IMR-90 (cell line): ENCODE results near the gene FITM2. TPM values are rescaled to one million over a fixed set of nuclear protein-coding genes. Genes with fewer than 3 reads are reported as not detected.

Experiments used
- ATAC-seq: fragments of 200-7000 bp; cut with Tn5 transposase; 2 replicates; pipeline ENCODE4 v1.9.1; 2020; ENCODE audit warnings: low read depth, mild to moderate bottlenecking, moderate library complexity
- BruUV-seq: library from RNA; stranded (reverse); fragments of 400-500 nt; replicated peaks from 2 replicates; lab custom pipeline; 2021; lab: Mats Ljungman, UMichigan
- CTCF ChIA-PET: fragments of 300-600 bp; formaldehyde crosslinking; extraction: SDS; loops from one replicate; lab custom pipeline; 2021; ENCODE audit warnings: antibody characterized with exemption; lab: Yijun Ruan, JAX
- POLR2A ChIA-PET: fragments of 300-600 bp; sonication (Branson Sonifier 250); formaldehyde crosslinking; loops from one replicate; lab custom pipeline; 2022; ENCODE audit warnings: antibody characterized with exemption; ENCODE audit not compliant: unreplicated experiment; lab: Charles Lee
- DNase-seq: peaks from one replicate; pipeline ENCODE4 v3.0.0; 2013
- H2AFZ ChIP-seq: replicated peaks from 2 replicates; pipeline ENCODE3; 2013; ENCODE audit warnings: low read length, mild to moderate bottlenecking; ENCODE audit not compliant: poor library complexity
- H2AK5ac ChIP-seq: 2 replicates; pipeline ENCODE4 v1.6.1; 2013; ENCODE audit warnings: low read depth, low read length, inconsistent platforms
- H2AK9ac ChIP-seq: replicated peaks from 2 replicates; pipeline ENCODE3; 2013; ENCODE audit warnings: mild to moderate bottlenecking, low read depth, low read length, moderate library complexity; ENCODE audit not compliant: poor library complexity
- H2BK120ac ChIP-seq: 2 replicates; pipeline ENCODE4 v1.6.1; 2013; ENCODE audit warnings: low read depth, low read length, inconsistent platforms
- H2BK15ac ChIP-seq: 3 replicates; pipeline ENCODE4 v1.6.1; 2013; ENCODE audit warnings: low read depth, low read length, inconsistent platforms
- H2BK20ac ChIP-seq: 2 replicates; pipeline ENCODE4 v1.6.1; 2013; ENCODE audit warnings: low read depth, mild to moderate bottlenecking, inconsistent platforms, low read length, moderate library complexity
- H2BK5ac ChIP-seq: 2 replicates; pipeline ENCODE4 v1.6.1; 2013; ENCODE audit warnings: mild to moderate bottlenecking, low read depth, low read length, inconsistent platforms; ENCODE audit not compliant: poor library complexity, severe bottlenecking
- H3K14ac ChIP-seq: replicated peaks from 2 replicates; pipeline ENCODE4 v1.6.1; 2013; ENCODE audit warnings: low read depth, low read length, inconsistent platforms
- H3K18ac ChIP-seq: 2 replicates; pipeline ENCODE4 v1.6.1; 2013; ENCODE audit warnings: low read depth, low read length, control low read depth
- H3K23ac ChIP-seq: 2 replicates; pipeline ENCODE4 v1.6.1; 2013; ENCODE audit warnings: low read depth, low read length, inconsistent platforms
- H3K27ac ChIP-seq: 2 replicates; pipeline ENCODE4 v1.5.1; 2013; ENCODE audit warnings: mild to moderate bottlenecking, control low read depth, low read length; ENCODE audit not compliant: insufficient read depth
- H3K27me3 ChIP-seq: 2 replicates; pipeline ENCODE4 v1.6.1; 2013; ENCODE audit warnings: low read length; ENCODE audit not compliant: control insufficient read depth, insufficient read depth
- H3K36me3 ChIP-seq: 2 replicates; pipeline ENCODE4 v1.6.1; 2013; ENCODE audit warnings: low read length, mixed read lengths; ENCODE audit not compliant: control insufficient read depth, insufficient read depth
- H3K4ac ChIP-seq: 2 replicates; pipeline ENCODE4 v1.6.1; 2013; ENCODE audit warnings: low read depth, low read length, inconsistent platforms
- H3K4me1 ChIP-seq: 2 replicates; pipeline ENCODE4 v1.6.1; 2013; ENCODE audit warnings: low read length, mixed read lengths; ENCODE audit not compliant: control insufficient read depth, insufficient read depth
- H3K4me2 ChIP-seq: 2 replicates; pipeline ENCODE4 v1.6.1; 2013; ENCODE audit warnings: low read depth, mild to moderate bottlenecking, control low read depth, low read length, moderate library complexity
- H3K4me3 ChIP-seq: 2 replicates; pipeline ENCODE4 v1.5.1; 2013; ENCODE audit warnings: low read depth, mild to moderate bottlenecking, control low read depth, low read length, moderate library complexity; ENCODE audit not compliant: insufficient read depth
- H3K56ac ChIP-seq: 2 replicates; pipeline ENCODE4 v1.6.1; 2013; ENCODE audit warnings: low read length, inconsistent platforms; ENCODE audit not compliant: insufficient read depth; ENCODE audit errors: extremely low read depth
- H3K79me1 ChIP-seq, 2 experiments: 2 replicates each; pipeline ENCODE4 v1.6.1; 2013; ENCODE audit warnings: low read length in 2 of 2, inconsistent platforms in 1 of 2, low read depth in 1 of 2
- H3K9ac ChIP-seq: 2 replicates; pipeline ENCODE4 v1.6.1; 2013; ENCODE audit warnings: low read depth, low read length, control low read depth
- H3K9me1 ChIP-seq: 2 replicates; pipeline ENCODE4 v1.6.1; 2013; ENCODE audit warnings: low read length, inconsistent platforms; ENCODE audit not compliant: insufficient read depth
- H3K9me3 ChIP-seq: 2 replicates; pipeline ENCODE4 v1.6.1; 2013; ENCODE audit warnings: low read length; ENCODE audit not compliant: control insufficient read depth, insufficient read depth
- H4K20me1 ChIP-seq: 2 replicates; pipeline ENCODE4 v1.6.1; 2013; ENCODE audit warnings: low read length, inconsistent platforms; ENCODE audit not compliant: insufficient read depth
- H4K5ac ChIP-seq: 2 replicates; pipeline ENCODE4 v1.6.1; 2013; ENCODE audit warnings: mild to moderate bottlenecking, low read depth, low read length, control low read depth
- H4K8ac ChIP-seq, 2 experiments: 2 replicates each; pipeline ENCODE4 v1.6.1; 2013; ENCODE audit warnings: low read depth in 2 of 2, low read length in 2 of 2, control low read depth in 1 of 2, inconsistent platforms in 1 of 2
- H4K91ac ChIP-seq: 2 replicates; pipeline ENCODE4 v1.6.1; 2013; ENCODE audit warnings: low read depth, low read length, inconsistent platforms; ENCODE audit not compliant: insufficient read depth
- BHLHE40 ChIP-seq: fragments of 150-350 bp; IDR thresholded peaks from 2 replicates; pipeline ENCODE4 v1.6.1; 2016; ENCODE audit warnings: mild to moderate bottlenecking, low read depth, low read length
- CEBPB ChIP-seq: IDR thresholded peaks from 2 replicates; pipeline ENCODE4 v1.6.1; 2012; ENCODE audit warnings: low read depth, low read length, improper control_type of control experiment
- CHD1 ChIP-seq: IDR thresholded peaks from 2 replicates; pipeline ENCODE4 v1.6.1; 2012; ENCODE audit warnings: low read depth, low read length, improper control_type of control experiment
- FOS ChIP-seq: fragments of 150-350 bp; IDR thresholded peaks from 2 replicates; pipeline ENCODE4 v1.6.1; 2016; ENCODE audit warnings: low read depth, low read length
- MAFK ChIP-seq: IDR thresholded peaks from 2 replicates; pipeline ENCODE4 v1.6.1; 2012; ENCODE audit warnings: low read depth, low read length, improper control_type of control experiment
- MAZ ChIP-seq: IDR thresholded peaks from 2 replicates; pipeline ENCODE4 v1.6.1; 2012; ENCODE audit warnings: low read depth, mild to moderate bottlenecking, low read length, improper control_type of control experiment, moderate library complexity, borderline replicate concordance
- POLR2A ChIP-seq: IDR thresholded peaks from 2 replicates; pipeline ENCODE4 v1.6.1; 2012; ENCODE audit warnings: mild to moderate bottlenecking, low read depth, low read length
- RCOR1 ChIP-seq: IDR thresholded peaks from 2 replicates; pipeline ENCODE4 v1.6.1; 2012; ENCODE audit warnings: mild to moderate bottlenecking, low read length, improper control_type of control experiment; ENCODE audit not compliant: insufficient replicate concordance
- RFX5 ChIP-seq: IDR thresholded peaks from 2 replicates; pipeline ENCODE4 v1.8.0; 2012; ENCODE audit warnings: low read depth, mild to moderate bottlenecking, low read length, moderate library complexity
- SMC3 ChIP-seq: fragments of 150-350 bp; IDR thresholded peaks from 2 replicates; pipeline ENCODE4 v1.6.1; 2016; ENCODE audit warnings: low read depth, mild to moderate bottlenecking, antibody characterized with exemption, low read length, moderate library complexity
- WGBS, 2 experiments: methylation state at CpG; one replicate each; pipeline versions ENCODE4 v1.1.5 to v1.1.7; 2013; ENCODE audit warnings: missing lambda C conversion rate in 2 of 2; ENCODE audit not compliant: insufficient read length in 1 of 2; ENCODE audit errors: extremely low coverage in 2 of 2; 5-methylcytosine and 5-hydroxymethylcytosine counted together
- dilution Hi-C: fragments of 300-500 bp; cut with HindIII; formaldehyde crosslinking; loops from one replicate; pipeline ENCODE4 v1.14.3; 2018; ENCODE audit warnings: low sequenced_read_pairs; ENCODE audit not compliant: unreplicated experiment
- in situ Hi-C: fragments of 300-500 bp; cut with MboI; formaldehyde crosslinking; loops from 3 replicates; pipeline ENCODE4 v1.14.3; 2019; ENCODE audit warnings: low sequenced_read_pairs, inconsistent platforms, mixed read lengths
- intact Hi-C: fragments of 100-400 bp; cut with micrococcal nuclease; formaldehyde crosslinking; loops from 2 replicates; pipeline ENCODE4 v1.10.0; 2022
- polyA plus RNA-seq, 3 experiments: library from polyadenylated mRNA; depleted of rRNA; stranded (reverse); fragments of >200 nt; gene quantifications; 2 replicates each; pipeline ENCODE4 v1.2.3, GENCODE V29; 2012; ENCODE audit warnings: low replicate concordance in 1 of 3
- total RNA-seq: library from RNA; depleted of rRNA; stranded (reverse); fragments of >200 nt; gene quantifications from 2 replicates; pipeline ENCODE4 v1.2.3, GENCODE V29; 2012
- TF ChIP-seq, protein P1 (sequence below): fragments of 150-350 bp; IDR thresholded peaks from 2 replicates; pipeline ENCODE4 v1.6.1; 2016; ENCODE audit warnings: low read depth, mild to moderate bottlenecking, low read length, moderate library complexity, borderline replicate concordance
- TF ChIP-seq, protein P2 (sequence below): conservative IDR thresholded peaks from 2 replicates; pipeline ENCODE4 v1.5.1; 2012; ENCODE audit warnings: mild to moderate bottlenecking, low read depth, low read length, improper control_type of control experiment

The FITM2 gene
- total and polyA plus RNA-seq, 2 of the 4 experiments (the other 2 are of a cell fraction), result 3.4 to 6.5 TPM

DNA sequence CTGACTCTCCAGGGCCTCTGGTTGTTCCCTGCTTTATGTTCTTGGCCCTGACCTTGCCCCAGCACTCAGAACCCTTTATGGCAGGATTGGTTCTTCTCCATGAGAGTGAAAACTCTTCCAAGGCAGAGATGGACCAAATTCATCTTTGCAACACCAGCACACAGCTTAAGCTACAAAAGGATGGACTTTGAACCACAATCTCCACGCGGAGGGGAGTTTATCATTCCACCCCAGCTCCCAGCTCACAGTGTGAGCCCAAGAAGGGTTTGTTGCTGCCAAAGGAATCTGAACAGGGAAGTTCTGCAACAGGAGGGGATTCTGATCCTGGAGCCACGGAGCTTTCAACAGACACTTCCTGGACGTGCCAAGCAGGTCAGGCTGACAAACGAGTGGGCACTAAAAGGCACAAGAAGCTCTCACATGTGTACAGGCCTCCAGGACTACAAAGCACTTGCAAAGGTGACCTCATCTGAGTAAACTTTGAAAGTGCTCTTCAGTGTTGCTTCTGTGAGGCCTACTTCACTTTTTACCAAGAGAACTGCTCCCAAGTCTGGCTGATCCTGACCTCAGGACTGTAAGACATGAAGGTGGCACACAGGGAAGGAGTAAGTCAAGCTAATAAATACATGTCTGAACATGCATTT lies 8.9 kb downstream of the FITM2 start:
- Histone ChIP-seq H2BK15ac (no peak overlapping the region), H3K27ac (no peak overlapping the region), H4K8ac (no peak overlapping the region), H3K36me3 (0 out of 2 replicates have a peak, but pooled peaks cover 1% of the 10 kb centered on the region), H4K20me1 (no peaks in the 10 kb centered on the region), H4K5ac (no peak overlapping the region), H3K14ac (no peak overlapping the region), H3K79me1 (peaks cover 0 to 3% of the 10 kb centered on the region in 2 experiments; a peak in 2 of 4 replicates), H2BK5ac (no peak overlapping the region), H3K27me3 (no peaks in the 10 kb centered on the region), H3K9ac (no peak overlapping the region), H2BK20ac (no peak overlapping the region), H3K23ac (no peak overlapping the region), H3K4ac (no peak overlapping the region), H3K56ac (no peak overlapping the region), H3K18ac (no peak overlapping the region), H4K91ac (no peak overlapping the region), H3K4me2 (no peak overlapping the region), H3K4me1 (no peaks in the 10 kb centered on the region), H2BK120ac (no peak overlapping the region), H3K4me3 (no peak overlapping the region), H3K9me3 (no peaks in the 10 kb centered on the region), H2AK5ac (no peak overlapping the region), H2AFZ (no peak overlapping the region), H2AK9ac (no peak overlapping the region), H3K9me1 (peaks cover 3% of the 10 kb centered on the region; the same call in 1 of the 2 replicates)
- ATAC-seq (no peak), DNase-seq (no peak)
- dilution Hi-C loops, result no loop called here
- ChIA-PET CTCF (no interaction called here), POLR2A (no interaction called here)
- 26% methylated on average over 3 of the region's 5 CpGs; no CpG with 5 or more reads in 1 of the 2 experiments for WGBS, 2 experiments
- in situ Hi-C loops, result no loop called here
- BruUV-seq, result no TSS peak
- TF ChIP-seq MAFK, result no peak
- no peak for TF ChIP-seq CEBPB
- TF ChIP-seq, protein P1, sequence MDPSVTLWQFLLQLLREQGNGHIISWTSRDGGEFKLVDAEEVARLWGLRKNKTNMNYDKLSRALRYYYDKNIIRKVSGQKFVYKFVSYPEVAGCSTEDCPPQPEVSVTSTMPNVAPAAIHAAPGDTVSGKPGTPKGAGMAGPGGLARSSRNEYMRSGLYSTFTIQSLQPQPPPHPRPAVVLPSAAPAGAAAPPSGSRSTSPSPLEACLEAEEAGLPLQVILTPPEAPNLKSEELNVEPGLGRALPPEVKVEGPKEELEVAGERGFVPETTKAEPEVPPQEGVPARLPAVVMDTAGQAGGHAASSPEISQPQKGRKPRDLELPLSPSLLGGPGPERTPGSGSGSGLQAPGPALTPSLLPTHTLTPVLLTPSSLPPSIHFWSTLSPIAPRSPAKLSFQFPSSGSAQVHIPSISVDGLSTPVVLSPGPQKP, result no peak
- TF ChIP-seq SMC3, result no peak
- TF ChIP-seq CHD1, result no peak
- no peak for TF ChIP-seq FOS
- no peak for TF ChIP-seq RCOR1
- TF ChIP-seq BHLHE40, result no peak
- TF ChIP-seq POLR2A, result no peak
- TF ChIP-seq MAZ, result no peak
- TF ChIP-seq, protein P2, sequence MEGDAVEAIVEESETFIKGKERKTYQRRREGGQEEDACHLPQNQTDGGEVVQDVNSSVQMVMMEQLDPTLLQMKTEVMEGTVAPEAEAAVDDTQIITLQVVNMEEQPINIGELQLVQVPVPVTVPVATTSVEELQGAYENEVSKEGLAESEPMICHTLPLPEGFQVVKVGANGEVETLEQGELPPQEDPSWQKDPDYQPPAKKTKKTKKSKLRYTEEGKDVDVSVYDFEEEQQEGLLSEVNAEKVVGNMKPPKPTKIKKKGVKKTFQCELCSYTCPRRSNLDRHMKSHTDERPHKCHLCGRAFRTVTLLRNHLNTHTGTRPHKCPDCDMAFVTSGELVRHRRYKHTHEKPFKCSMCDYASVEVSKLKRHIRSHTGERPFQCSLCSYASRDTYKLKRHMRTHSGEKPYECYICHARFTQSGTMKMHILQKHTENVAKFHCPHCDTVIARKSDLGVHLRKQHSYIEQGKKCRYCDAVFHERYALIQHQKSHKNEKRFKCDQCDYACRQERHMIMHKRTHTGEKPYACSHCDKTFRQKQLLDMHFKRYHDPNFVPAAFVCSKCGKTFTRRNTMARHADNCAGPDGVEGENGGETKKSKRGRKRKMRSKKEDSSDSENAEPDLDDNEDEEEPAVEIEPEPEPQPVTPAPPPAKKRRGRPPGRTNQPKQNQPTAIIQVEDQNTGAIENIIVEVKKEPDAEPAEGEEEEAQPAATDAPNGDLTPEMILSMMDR, result no peak
- no peak for TF ChIP-seq RFX5
- intact Hi-C loops, result no loop called here
